Neural cell (in vitro differentiated cells): ENCODE data around the gene LRMDA.

Experiments
- CTCF ChIP-seq: fragments of 450-650 bp; IDR thresholded peaks from 2 replicates; pipeline ENCODE4 v1.5.1; 2014; ENCODE audit warnings: antibody characterized with exemption, mild to moderate bottlenecking, moderate library complexity; ENCODE audit not compliant: poor library complexity, severe bottlenecking
- EP300 ChIP-seq: fragments of 450-650 bp; conservative IDR thresholded peaks from 2 replicates; pipeline ENCODE4 v1.6.1; 2014; ENCODE audit warnings: antibody characterized with exemption, mild to moderate bottlenecking, moderate library complexity; ENCODE audit not compliant: poor library complexity, severe bottlenecking
- EZH2 ChIP-seq: fragments of 200-600, 300-800 bp; shearing (Covaris generic), sonication (generic); IDR thresholded peaks from 2 replicates; pipeline ENCODE4 v1.6.1; 2014; ENCODE audit warnings: antibody characterized with exemption, low read length, borderline replicate concordance, mild to moderate bottlenecking; ENCODE audit not compliant: insufficient read depth, poor library complexity, severe bottlenecking
- MXI1 ChIP-seq: fragments of 450-650 bp; conservative IDR thresholded peaks from 2 replicates; pipeline ENCODE4 v1.6.1; 2014; ENCODE audit warnings: antibody characterized with exemption, mild to moderate bottlenecking; ENCODE audit not compliant: poor library complexity, severe bottlenecking
- POLR2AphosphoS5 ChIP-seq: IDR thresholded peaks from 2 replicates; pipeline ENCODE4 v1.6.1; 2012
- RAD21 ChIP-seq: fragments of 450-650 bp; conservative IDR thresholded peaks from 2 replicates; pipeline ENCODE4 v1.6.1; 2014; ENCODE audit warnings: antibody characterized with exemption, mild to moderate bottlenecking, moderate library complexity
- REST ChIP-seq: IDR thresholded peaks from 2 replicates; pipeline ENCODE4 v1.6.1; 2012; ENCODE audit warnings: borderline replicate concordance
- SMC3 ChIP-seq: fragments of 450-650 bp; conservative IDR thresholded peaks from 2 replicates; pipeline ENCODE4 v1.6.1; 2014; ENCODE audit warnings: antibody characterized with exemption, mild to moderate bottlenecking, moderate library complexity; ENCODE audit not compliant: poor library complexity
- TAF1 ChIP-seq: IDR thresholded peaks from 2 replicates; pipeline ENCODE4 v1.6.1; 2012; ENCODE audit warnings: low read depth

- TF ChIP-seq CTCF: no peak
- no peak for TF ChIP-seq EP300
- TF ChIP-seq EZH2: no peak
- TF ChIP-seq REST: no peak
- TF ChIP-seq MXI1: no peak
- TF ChIP-seq RAD21: no peak
- TF ChIP-seq POLR2AphosphoS5: no peak
- TF ChIP-seq SMC3: no peak
- TF ChIP-seq TAF1: no peak
Observed at GRCh38 chr10:75540981-75541380, 109.6 kb downstream of the LRMDA start.
